HepG2 (cell line): ENCODE results near the gene GCNT3. TPM values are rescaled to one million over a fixed set of nuclear protein-coding genes. Genes with fewer than 3 reads are reported as not detected.
A peak's percentile ranks its signal among the peaks of the same experiment; 100 is the strongest.

Source experiments
- BRF2 ChIP-seq: sonication (generic); formaldehyde crosslinking; IDR thresholded peaks from 2 replicates; pipeline ENCODE4 v1.8.1; 2022; ENCODE audit warnings: mild to moderate bottlenecking, missing genetic modification reagents
- DMTF1 ChIP-seq: sonication (generic); formaldehyde crosslinking; IDR thresholded peaks from 2 replicates; pipeline ENCODE4 v1.4.0; 2020; ENCODE audit warnings: mild to moderate bottlenecking, missing genetic modification reagents
- DPF2 ChIP-seq: sonication (generic); formaldehyde crosslinking; IDR thresholded peaks from 2 replicates; pipeline ENCODE4 v1.4.0; 2020; ENCODE audit warnings: mild to moderate bottlenecking, low read depth, missing genetic modification reagents, borderline replicate concordance
- HMG20B ChIP-seq: conservative IDR thresholded peaks from 2 replicates; pipeline ENCODE4 v1.6.1; 2016; ENCODE audit warnings: missing genetic modification reagents, missing compliant biosample characterization
- LCORL ChIP-seq, 2 experiments: fragments of 450-650 bp in 1 of 2; sonication (generic) in 1 of 2; formaldehyde crosslinking in 1 of 2; IDR thresholded peaks; 2 replicates each; pipeline versions ENCODE4 v1.5.0 to v1.6.1; 2017 to 2020; ENCODE audit warnings: antibody characterized with exemption in 1 of 2, missing genetic modification reagents in 1 of 2
- MAX ChIP-seq: IDR thresholded peaks from 2 replicates; pipeline ENCODE4 v1.6.1; 2012; ENCODE audit warnings: inconsistent platforms
- NFE2 ChIP-seq: sonication (generic); formaldehyde crosslinking; IDR thresholded peaks from 2 replicates; pipeline ENCODE4 v1.4.0; 2020; ENCODE audit warnings: missing genetic modification reagents
- PTBP1 ChIP-seq: fragments of 200-400 bp; formaldehyde crosslinking; IDR thresholded peaks from 2 replicates; pipeline ENCODE4 v1.6.1; 2018; ENCODE audit warnings: low read length, low read depth; ENCODE audit not compliant: poor library complexity, severe bottlenecking
- RBAK ChIP-seq: sonication (generic); formaldehyde crosslinking; IDR thresholded peaks from 2 replicates; pipeline ENCODE4 v1.5.1; 2020; ENCODE audit warnings: mild to moderate bottlenecking, missing genetic modification reagents
- TCF7 ChIP-seq: sonication (generic); IDR thresholded peaks from 2 replicates; pipeline ENCODE4 v1.6.1; 2016; ENCODE audit warnings: antibody characterized with exemption, low read depth
- YY1 ChIP-seq: IDR thresholded peaks from 2 replicates; pipeline ENCODE4 v1.6.1; 2011; ENCODE audit warnings: low read length, low read depth, moderate library complexity, mild to moderate bottlenecking; ENCODE audit not compliant: insufficient read depth, insufficient replicate concordance
- ZBTB1 ChIP-seq: sonication (generic); formaldehyde crosslinking; IDR thresholded peaks from 2 replicates; pipeline ENCODE4 v1.4.0; 2020; ENCODE audit warnings: missing genetic modification reagents, borderline replicate concordance
- ZBTB44 ChIP-seq: sonication (generic); formaldehyde crosslinking; IDR thresholded peaks from 2 replicates; pipeline ENCODE4 v1.4.0; 2020; ENCODE audit warnings: missing genetic modification reagents
- ZNF234 ChIP-seq: sonication (generic); formaldehyde crosslinking; conservative IDR thresholded peaks from 2 replicates; pipeline ENCODE4 v1.5.1; 2020; ENCODE audit warnings: mild to moderate bottlenecking, missing genetic modification reagents
- ZNF354B ChIP-seq: sonication (generic); formaldehyde crosslinking; IDR thresholded peaks from 2 replicates; pipeline ENCODE4 v1.8.0; 2022; ENCODE audit warnings: mild to moderate bottlenecking, missing genetic modification reagents
- ZNF646 ChIP-seq: sonication (generic); formaldehyde crosslinking; IDR thresholded peaks from 2 replicates; pipeline ENCODE4 v1.9.0; 2021; ENCODE audit warnings: mild to moderate bottlenecking, missing genetic modification reagents
- ZNF878 ChIP-seq: sonication (generic); formaldehyde crosslinking; IDR thresholded peaks from 2 replicates; pipeline ENCODE4 v1.8.1; 2023; ENCODE audit warnings: mild to moderate bottlenecking, missing genetic modification reagents, moderate library complexity
- polyA plus RNA-seq, 8 experiments: library from polyadenylated mRNA; depleted of rRNA in 3 of 8; stranded (reverse) in 7 of 8; unstranded in 1 of 8; fragments of >200 nt; fragmentation: Illumina TruSeq in 4 of 8; extraction: Trizol in 4 of 8; gene quantifications; 2 replicates each; pipeline versions ENCODE4 v1.2.1 to v1.2.3, GENCODE V29; 2011 to 2016; ENCODE audit warnings: low read depth in 4 of 8, missing spikeins in 1 of 8, mixed read lengths in 1 of 8; ENCODE audit not compliant: insufficient read depth in 1 of 8
- total RNA-seq, 5 experiments: library from RNA; depleted of rRNA; stranded (reverse); fragments of >200 nt; fragmentation: Illumina TruSeq; extraction: Trizol; gene quantifications; 2 replicates each; pipeline ENCODE4 v1.2.3, GENCODE V29; 2016; ENCODE audit warnings: low read depth in 1 of 5

Gene GCNT3
- total and polyA plus RNA-seq, 2 of the 13 experiments (the other 11 are each of a cell fraction or from before 2014, with no cell fraction given), result 6.8 to 9.8 TPM

GRCh38 chr15:59595434-59595915 is 16.1 kb upstream of the GCNT3 start (continued):
- TF ChIP-seq ZNF646 (CRISPR knock-in tag) (no peak), LCORL (IDR thresholded peaks at IDR 0.05) (no peak), LCORL (CRISPR knock-in tag; IDR thresholded peaks at IDR 0.05) (no peak), NFE2 (CRISPR knock-in tag) (no peak), BRF2 (CRISPR knock-in tag) (no peak), ZBTB1 (CRISPR knock-in tag) (no peak), RBAK (no peak), DPF2 (CRISPR knock-in tag) (no peak), ZBTB44 (CRISPR knock-in tag) (no peak), TCF7 (no peak), MAX (0 out of 2 replicates have a peak, but pooled peaks have one; percentile 25), ZNF234 (CRISPR knock-in tag) (no peak), ZNF878 (CRISPR knock-in tag) (no peak), ZNF354B (CRISPR knock-in tag) (no peak), HMG20B (no peak), YY1 (no peak), PTBP1 (no peak), DMTF1 (CRISPR knock-in tag) (no peak)
